B cell (primary cell): ENCODE data around the gene FRYL.

ENCODE experiments used
- EZH2 ChIP-seq: IDR thresholded peaks from 2 replicates; pipeline ENCODE4 v1.6.1; 2012; ENCODE audit warnings: borderline replicate concordance, low read depth, mild to moderate bottlenecking, moderate library complexity, low read length; ENCODE audit not compliant: insufficient read depth, poor library complexity, severe bottlenecking
- TF ChIP-seq, protein P1 (sequence below): fragments of 200-600 bp; IDR thresholded peaks from one replicate; pipeline ENCODE4 v1.8.0; 2022; ENCODE audit warnings: antibody characterized with exemption, mild to moderate bottlenecking

DNA sequence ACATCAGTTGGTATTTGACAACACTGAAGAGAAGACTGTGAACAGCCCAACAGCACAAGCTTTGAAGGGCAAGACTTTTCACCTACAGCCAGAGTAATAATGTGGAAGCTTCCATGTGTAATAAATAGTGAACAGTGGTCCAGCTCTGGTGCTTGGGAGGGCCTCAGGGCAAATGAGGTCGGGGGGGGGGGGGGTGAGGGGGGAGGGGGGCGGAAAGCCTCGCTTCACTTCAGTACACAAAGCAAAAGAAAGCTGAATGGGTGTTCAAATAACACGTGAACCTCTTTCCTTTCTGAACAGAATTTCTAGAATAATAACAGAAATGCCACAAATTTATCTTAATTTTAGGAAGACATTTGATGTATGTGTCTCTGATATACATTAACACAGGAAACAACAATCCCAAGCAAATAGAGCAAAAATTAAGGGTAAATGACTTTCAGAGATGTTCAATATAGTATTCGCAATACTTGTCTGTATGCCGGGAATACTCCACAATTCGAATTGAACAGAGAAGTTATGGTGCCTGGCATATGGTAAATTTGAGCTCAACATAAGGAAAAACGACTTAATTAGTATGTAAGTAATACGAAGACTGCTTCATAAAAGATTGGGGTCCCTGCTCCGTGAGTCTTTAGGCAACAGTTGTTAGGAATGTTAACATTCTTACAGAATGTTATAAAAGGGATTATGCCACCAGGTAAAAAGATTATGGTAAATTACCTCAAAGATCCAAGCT lies 92.6 kb downstream of the FRYL start:
- TF ChIP-seq EZH2, result no peak
- TF ChIP-seq, protein P1, sequence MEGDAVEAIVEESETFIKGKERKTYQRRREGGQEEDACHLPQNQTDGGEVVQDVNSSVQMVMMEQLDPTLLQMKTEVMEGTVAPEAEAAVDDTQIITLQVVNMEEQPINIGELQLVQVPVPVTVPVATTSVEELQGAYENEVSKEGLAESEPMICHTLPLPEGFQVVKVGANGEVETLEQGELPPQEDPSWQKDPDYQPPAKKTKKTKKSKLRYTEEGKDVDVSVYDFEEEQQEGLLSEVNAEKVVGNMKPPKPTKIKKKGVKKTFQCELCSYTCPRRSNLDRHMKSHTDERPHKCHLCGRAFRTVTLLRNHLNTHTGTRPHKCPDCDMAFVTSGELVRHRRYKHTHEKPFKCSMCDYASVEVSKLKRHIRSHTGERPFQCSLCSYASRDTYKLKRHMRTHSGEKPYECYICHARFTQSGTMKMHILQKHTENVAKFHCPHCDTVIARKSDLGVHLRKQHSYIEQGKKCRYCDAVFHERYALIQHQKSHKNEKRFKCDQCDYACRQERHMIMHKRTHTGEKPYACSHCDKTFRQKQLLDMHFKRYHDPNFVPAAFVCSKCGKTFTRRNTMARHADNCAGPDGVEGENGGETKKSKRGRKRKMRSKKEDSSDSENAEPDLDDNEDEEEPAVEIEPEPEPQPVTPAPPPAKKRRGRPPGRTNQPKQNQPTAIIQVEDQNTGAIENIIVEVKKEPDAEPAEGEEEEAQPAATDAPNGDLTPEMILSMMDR, result no peak
